Body of pancreas (tissue), 4 donors: ENCODE results near the gene MICOS13. TPM values are rescaled to one million over a fixed set of nuclear protein-coding genes. Genes with fewer than 3 reads are reported as not detected.

Experiments
- ATAC-seq: fragments of 150-250 bp; one replicate; pipeline ENCODE4 v1.9.1; 2016
- DNase-seq, 4 donors: peaks; one replicate each; pipeline ENCODE4 v3.0.0-alpha.2; 2019
- H3K27ac ChIP-seq, 4 donors: fragments of 200-600 bp; sonication (generic); 1 replicate in 3 of 4; 2 replicates in 1 of 4; pipeline versions ENCODE4 v1.5.1 to v1.6.1; 2016 to 2019; ENCODE audit warnings: mild to moderate bottlenecking in 1 of 4, mixed read lengths in 1 of 4, moderate library complexity in 1 of 4
- H3K27me3 ChIP-seq, 2 donors: fragments of 200-600 bp; sonication (generic); one replicate each; pipeline ENCODE4 v1.6.0; 2016; ENCODE audit warnings: mild to moderate bottlenecking in 1 of 2
- H3K36me3 ChIP-seq, 2 donors: fragments of 200-600 bp; sonication (generic); replicated peaks in 1 of 2; 2 replicates each; pipeline ENCODE4 v1.5.1; 2016; ENCODE audit warnings: low read depth in 2 of 2; ENCODE audit not compliant: insufficient read depth in 1 of 2
- H3K4me1 ChIP-seq: fragments of 200-600 bp; sonication (generic); one replicate; pipeline ENCODE4 v1.6.0; 2016
- H3K4me3 ChIP-seq, 2 donors: fragments of 200-600 bp; sonication (generic); 1 replicate in 1 of 2; 2 replicates in 1 of 2; pipeline ENCODE4 v1.5.1; 2016 to 2019
- H3K9me3 ChIP-seq, 3 donors: fragments of 200-600 bp; sonication (generic); 1 replicate in 2 of 3; 2 replicates in 1 of 3; pipeline ENCODE4 v1.5.1; 2016
- POLR2A ChIP-seq, 3 donors: fragments of 450-650 bp; IDR thresholded peaks; one replicate each; pipeline ENCODE4 v1.6.1; 2016; ENCODE audit warnings: antibody characterized with exemption in 3 of 3, mild to moderate bottlenecking in 2 of 3
- WGBS, 2 donors: methylation state at CpG; one replicate each; pipeline ENCODE4 v1.1.5; 2017; 5-methylcytosine and 5-hydroxymethylcytosine counted together
- intact Hi-C: fragments of 100-400 bp; cut with DNase I; formaldehyde crosslinking; loops from one replicate; pipeline ENCODE4 v1.15.1; 2023
- total RNA-seq, 2 donors: library from RNA; depleted of rRNA; stranded (reverse); fragments of >200 nt; gene quantifications; one replicate each; pipeline ENCODE4 v1.1.0, GENCODE V29; 2016
- TF ChIP-seq, protein P1 (sequence below), 7 experiments: fragments of 450-650 bp in 4 of 7; fragments of 200-600 bp in 3 of 7; sonication (generic) in 3 of 7; IDR thresholded peaks; one replicate each; pipeline ENCODE4 v1.5.1; 2016 to 2019; ENCODE audit warnings: antibody characterized with exemption in 7 of 7

MICOS13 gene
- total RNA-seq, 2 donors from 2014 or later, result 14.5 to 14.8 TPM

GRCh38 chr19:5676772-5677105 is 3.6 kb downstream of the MICOS13 start:
- ATAC-seq (no peak), DNase-seq (no peak)
- Histone ChIP-seq H3K9me3 (no peaks in the 10 kb centered on the region), H3K4me3 (no peak overlapping the region), H3K27ac (no peak overlapping the region), H3K27me3 (no peaks in the 10 kb centered on the region), H3K4me1 (peaks cover 20% of the 10 kb centered on the region), H3K36me3 (no peaks in the 10 kb centered on the region)
- 48 to 74% methylated on average over 5 to 13 of the region's 13 CpGs for WGBS, 2 donors
- no peak for TF ChIP-seq POLR2A (IDR thresholded peaks at IDR 0.05)
- TF ChIP-seq, protein P1, sequence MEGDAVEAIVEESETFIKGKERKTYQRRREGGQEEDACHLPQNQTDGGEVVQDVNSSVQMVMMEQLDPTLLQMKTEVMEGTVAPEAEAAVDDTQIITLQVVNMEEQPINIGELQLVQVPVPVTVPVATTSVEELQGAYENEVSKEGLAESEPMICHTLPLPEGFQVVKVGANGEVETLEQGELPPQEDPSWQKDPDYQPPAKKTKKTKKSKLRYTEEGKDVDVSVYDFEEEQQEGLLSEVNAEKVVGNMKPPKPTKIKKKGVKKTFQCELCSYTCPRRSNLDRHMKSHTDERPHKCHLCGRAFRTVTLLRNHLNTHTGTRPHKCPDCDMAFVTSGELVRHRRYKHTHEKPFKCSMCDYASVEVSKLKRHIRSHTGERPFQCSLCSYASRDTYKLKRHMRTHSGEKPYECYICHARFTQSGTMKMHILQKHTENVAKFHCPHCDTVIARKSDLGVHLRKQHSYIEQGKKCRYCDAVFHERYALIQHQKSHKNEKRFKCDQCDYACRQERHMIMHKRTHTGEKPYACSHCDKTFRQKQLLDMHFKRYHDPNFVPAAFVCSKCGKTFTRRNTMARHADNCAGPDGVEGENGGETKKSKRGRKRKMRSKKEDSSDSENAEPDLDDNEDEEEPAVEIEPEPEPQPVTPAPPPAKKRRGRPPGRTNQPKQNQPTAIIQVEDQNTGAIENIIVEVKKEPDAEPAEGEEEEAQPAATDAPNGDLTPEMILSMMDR (IDR thresholded peaks at IDR 0.05), result no peak
- intact Hi-C loops, result no loop called here

DNA sequence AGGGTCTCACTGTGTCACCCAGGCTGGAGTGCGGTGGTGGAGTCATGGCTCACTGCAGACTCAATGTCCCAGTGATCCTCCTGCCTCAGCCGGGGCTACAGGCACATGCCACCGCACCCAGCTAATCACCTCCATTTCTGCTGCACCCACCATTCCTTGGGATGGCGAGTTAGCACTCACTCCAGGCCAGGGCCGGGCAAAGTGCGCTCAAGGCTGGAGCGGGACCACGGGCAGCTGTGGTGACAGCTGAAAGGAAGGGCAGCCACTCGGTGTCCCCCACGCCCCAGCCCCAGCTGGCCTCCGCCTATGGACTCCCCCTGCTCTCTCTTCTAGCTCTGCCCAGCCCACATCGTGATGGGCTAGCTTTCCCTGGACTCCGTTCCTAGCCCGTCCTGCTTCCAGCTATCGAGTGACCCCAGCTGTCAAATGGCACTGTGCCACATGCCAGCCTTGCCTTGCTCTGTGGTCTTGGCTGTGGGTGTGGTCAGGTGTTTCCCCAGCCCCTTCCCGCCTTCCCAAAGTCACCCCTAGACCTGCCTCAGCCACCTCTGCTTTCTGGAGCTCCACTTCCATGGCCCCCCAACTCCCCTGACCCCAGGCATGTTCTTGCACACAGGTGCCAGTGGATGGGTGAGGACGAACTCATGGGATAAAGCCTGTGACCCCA is 4.1 kb downstream of the MICOS13 start:
- DNase-seq, result no peak
- no peak overlapping the region for H3K4me3 ChIP-seq
- intact Hi-C loops, result no loop called here
- ATAC-seq, result no peak
- TF ChIP-seq POLR2A (IDR thresholded peaks at IDR 0.05), result no peak
- TF ChIP-seq, protein P1 (IDR thresholded peaks at IDR 0.05), result no peak
- 49 to 65% methylated on average over 15 to 16 of the region's 17 CpGs for WGBS, 2 donors
- H3K27ac ChIP-seq, result no peak overlapping the region
- H3K36me3 ChIP-seq, result no peaks in the 10 kb centered on the region
- no peaks in the 10 kb centered on the region for H3K27me3 ChIP-seq
- no peaks in the 10 kb centered on the region for H3K9me3 ChIP-seq
- peaks cover 15% of the 10 kb centered on the region for H3K4me1 ChIP-seq

DNA sequence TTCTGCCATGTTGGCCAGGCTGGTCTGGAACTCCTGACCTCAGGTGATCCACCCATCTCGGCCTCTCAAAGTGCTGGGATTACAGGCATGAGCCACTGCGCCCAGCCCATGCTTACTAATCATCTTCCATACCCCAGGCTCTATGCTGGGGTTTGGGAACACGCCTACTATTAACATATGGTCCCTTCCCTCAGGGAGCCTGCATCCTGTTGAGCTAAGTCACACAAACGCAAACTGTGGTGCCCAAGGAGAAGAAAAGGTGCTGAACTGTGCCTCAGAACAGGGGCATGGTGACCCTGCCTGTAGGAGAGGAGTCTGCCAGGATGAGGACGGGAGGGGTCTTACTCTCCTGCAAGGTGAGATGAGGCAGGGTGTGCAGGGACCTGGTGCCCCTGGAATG is 5.6 kb downstream of the MICOS13 start:
- TF ChIP-seq, protein P1 (IDR thresholded peaks at IDR 0.05), result no peak
- TF ChIP-seq POLR2A (IDR thresholded peaks at IDR 0.05), result no peak
- intact Hi-C loops, result no loop called here
- Histone ChIP-seq H3K36me3 (no peaks in the 10 kb centered on the region), H3K4me3 (no peak overlapping the region), H3K27ac (no peak overlapping the region), H3K9me3 (no peaks in the 10 kb centered on the region), H3K27me3 (no peaks in the 10 kb centered on the region), H3K4me1 (peaks cover 9% of the 10 kb centered on the region)
- ATAC-seq, result no peak
- WGBS, 2 donors, result 81 to 88% methylated on average over 5 of the region's 5 CpGs
- no peak for DNase-seq

DNA sequence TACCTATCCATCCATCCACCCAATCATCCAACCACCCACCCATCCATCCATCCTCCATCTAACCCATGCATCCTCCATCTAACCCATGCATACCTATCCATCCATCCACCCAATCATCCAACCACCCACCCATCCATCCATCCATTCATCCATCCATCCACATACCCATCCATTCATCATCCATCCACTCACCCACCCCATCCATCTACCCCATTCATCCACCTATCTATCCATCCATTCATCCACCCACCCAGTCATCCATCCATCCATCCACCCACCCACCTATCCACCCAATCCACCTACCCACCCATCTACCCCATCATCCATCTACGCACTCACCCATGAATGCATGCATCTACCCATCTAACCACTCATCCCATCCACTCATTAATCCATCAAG is 6.6 kb downstream of the MICOS13 start:
- H3K27ac ChIP-seq, result no peak overlapping the region
- H3K4me1 ChIP-seq, result no peaks in the 10 kb centered on the region
- H3K4me3 ChIP-seq, result no peak overlapping the region
- intact Hi-C loops, result no loop called here
- DNase-seq (no peak), ATAC-seq (no peak)
- 100% methylated on average over 1 of the region's 1 CpG for WGBS, 2 donors
- H3K27me3 ChIP-seq, result no peaks in the 10 kb centered on the region
- no peak for TF ChIP-seq POLR2A (IDR thresholded peaks at IDR 0.05)
- TF ChIP-seq, protein P1 (IDR thresholded peaks at IDR 0.05), result no peak
- H3K36me3 ChIP-seq, result peaks cover 0 to 8% of the 10 kb centered on the region in 2 donors
- H3K9me3 ChIP-seq, result no peaks in the 10 kb centered on the region
